Measurements from ENCODE around the gene OPTN. TPM values are rescaled to one million over a fixed set of nuclear protein-coding genes. Genes with fewer than 3 reads are reported as not detected.
A peak's percentile ranks its signal among the peaks of the same experiment; 100 is the strongest.

The OPTN gene
- total and polyA plus RNA-seq, 2 experiments from 2014 or later = 12.4 to 16.8 TPM

GRCh38 chr10:13099144-13099665 is 758 bp upstream of the OPTN start:
- TF ChIP-seq CTCF (IDR thresholded peaks at IDR 0.05; ENCODE audit: low read depth, low read length) = peak; percentile 46
- Histone ChIP-seq H3K4me3 (peak overlapping the region; percentile 70), H3K27me3 (no peaks in the 10 kb centered on the region), H3K4me1 (ENCODE audit: low read depth) (no peaks in the 10 kb centered on the region), H3K9me3 (ENCODE audit: low read depth) (no peaks in the 10 kb centered on the region), H3K36me3 (no peaks in the 10 kb centered on the region), H3K27ac (no peak overlapping the region)
- peak in 1 of 2 donors; percentile 70 for DNase-seq (ENCODE audit: low read depth in 1 of 2, low spot score in 1 of 2)

- DNase-seq (ENCODE audit: low read depth in 1 of 2, low spot score in 1 of 2) = peak in 1 of 2 donors; percentile 31
- no peaks in the 10 kb centered on the region for H3K27me3 ChIP-seq
- H3K4me3 ChIP-seq = peak overlapping the region; percentile 70
- no peak for TF ChIP-seq CTCF (IDR thresholded peaks at IDR 0.05; ENCODE audit: low read depth, low read length)
- no peaks in the 10 kb centered on the region for H3K4me1 ChIP-seq (ENCODE audit: low read depth)
- H3K27ac ChIP-seq = no peak overlapping the region
- no peaks in the 10 kb centered on the region for H3K36me3 ChIP-seq
- H3K9me3 ChIP-seq (ENCODE audit: low read depth) = no peaks in the 10 kb centered on the region
These were observed 659 bp downstream of the OPTN start for GRCh38 chr10:13100349-13101294.

- Histone ChIP-seq H3K9me3 (ENCODE audit: low read depth) (no peaks in the 10 kb centered on the region), H3K27me3 (no peaks in the 10 kb centered on the region), H3K36me3 (no peaks in the 10 kb centered on the region), H3K27ac (no peak overlapping the region), H3K4me3 (no peak overlapping the region), H3K4me1 (ENCODE audit: low read depth) (no peaks in the 10 kb centered on the region)
- TF ChIP-seq CTCF (IDR thresholded peaks at IDR 0.05; ENCODE audit: low read depth, low read length) = no peak
- peak in 1 of 2 donors; percentile 41 for DNase-seq (ENCODE audit: low read depth in 1 of 2, low spot score in 1 of 2)
These were observed 2.2 kb downstream of the OPTN start for GRCh38 chr10:13102002-13102794.

- no peak for DNase-seq (ENCODE audit: low read depth in 1 of 2, low spot score in 1 of 2)
- H3K27ac ChIP-seq = no peak overlapping the region
- H3K4me3 ChIP-seq = no peak overlapping the region
- no peaks in the 10 kb centered on the region for H3K4me1 ChIP-seq (ENCODE audit: low read depth)
- H3K9me3 ChIP-seq (ENCODE audit: low read depth) = no peaks in the 10 kb centered on the region
- no peaks in the 10 kb centered on the region for H3K36me3 ChIP-seq
- no peaks in the 10 kb centered on the region for H3K27me3 ChIP-seq
- no peak for TF ChIP-seq CTCF (IDR thresholded peaks at IDR 0.05; ENCODE audit: low read depth, low read length)
These were observed 3.6 kb downstream of the OPTN start for GRCh38 chr10:13103554-13103953.

GRCh38 chr10:13104697-13105096 is 4.7 kb downstream of the OPTN start:
- Histone ChIP-seq H3K9me3 (ENCODE audit: low read depth) (no peaks in the 10 kb centered on the region), H3K27me3 (no peaks in the 10 kb centered on the region), H3K36me3 (no peaks in the 10 kb centered on the region), H3K27ac (no peak overlapping the region), H3K4me3 (no peak overlapping the region), H3K4me1 (ENCODE audit: low read depth) (no peaks in the 10 kb centered on the region)
- TF ChIP-seq CTCF (IDR thresholded peaks at IDR 0.05; ENCODE audit: low read depth, low read length) = no peak
- DNase-seq (ENCODE audit: low read depth in 1 of 2, low spot score in 1 of 2) = no peak

All from cardiac muscle cell (in vitro differentiated cells and primary cell).